ENCODE measurements around the gene LGR6.

- TF ChIP-seq GATA2 (IDR thresholded peaks at IDR 0.05; ENCODE audit: low read depth, low read length) (no peak), GATA3 (IDR thresholded peaks at IDR 0.05; ENCODE audit: low read depth, low read length) (no peak)
These were observed 37.0 kb upstream of the LGR6 start for GRCh38 chr1:202156590-202156989.

Measured in SH-SY5Y (cell line).